OCI-LY1 (cell line): ENCODE results near the gene PTPRD.

Source experiments
- H2AFZ ChIP-seq: fragments of 200-600 bp; sonication (generic), shearing (Covaris generic); 2 replicates; pipeline ENCODE4 v1.6.0; 2014; ENCODE audit warnings: antibody characterized with exemption, mild to moderate bottlenecking, low read length
- H3F3A ChIP-seq: fragments of 200-600 bp; sonication (generic), shearing (Covaris generic); 2 replicates; pipeline ENCODE4 v1.6.0; 2014; ENCODE audit warnings: mild to moderate bottlenecking, antibody characterized with exemption, low read length, moderate library complexity; ENCODE audit not compliant: insufficient read depth
- H3K27ac ChIP-seq: fragments of 200-600 bp; sonication (generic); 2 replicates; pipeline ENCODE4 v1.5.1; 2014; ENCODE audit warnings: low read length, mixed run types, mild to moderate bottlenecking, low read depth; ENCODE audit not compliant: poor library complexity, severe bottlenecking
- H3K27me3 ChIP-seq: fragments of 200-600 bp; sonication (generic); 2 replicates; pipeline ENCODE4 v1.6.0; 2014; ENCODE audit warnings: antibody characterized with exemption, mild to moderate bottlenecking, low read length, moderate library complexity; ENCODE audit not compliant: insufficient read depth
- H3K36me3 ChIP-seq: fragments of 200-600 bp; sonication (generic); 2 replicates; pipeline ENCODE4 v1.6.1; 2014; ENCODE audit warnings: mild to moderate bottlenecking, antibody characterized with exemption, low read length, moderate library complexity, mixed read lengths; ENCODE audit not compliant: insufficient read depth
- H3K4me1 ChIP-seq: fragments of 200-600 bp; sonication (generic); 2 replicates; pipeline ENCODE4 v1.5.1; 2014; ENCODE audit warnings: mild to moderate bottlenecking, low read length, moderate library complexity; ENCODE audit not compliant: insufficient read depth, severe bottlenecking
- H3K4me2 ChIP-seq: fragments of 200-600 bp; sonication (generic), shearing (Covaris generic); 2 replicates; pipeline ENCODE4 v1.6.1; 2014; ENCODE audit warnings: low read length
- H3K4me3 ChIP-seq: fragments of 200-600 bp; sonication (generic); 2 replicates; pipeline ENCODE4 v1.5.1; 2014; ENCODE audit warnings: low read length, low read depth, mild to moderate bottlenecking, mixed read lengths; ENCODE audit not compliant: poor library complexity, severe bottlenecking
- H3K79me2 ChIP-seq: fragments of 200-600 bp; shearing (Covaris generic); 2 replicates; pipeline ENCODE4 v1.6.1; 2016; ENCODE audit warnings: mixed run types, low read length, mixed read lengths; ENCODE audit not compliant: insufficient read depth
- H3K9ac ChIP-seq: fragments of 200-600 bp; sonication (generic), shearing (Covaris generic); 2 replicates; pipeline ENCODE4 v1.6.1; 2014; ENCODE audit warnings: mild to moderate bottlenecking, low read length, mixed read lengths
- H3K9me2 ChIP-seq: fragments of 200-600 bp; sonication (generic), shearing (Covaris generic); 2 replicates; pipeline ENCODE4 v1.6.1; 2014; ENCODE audit warnings: low read depth, mild to moderate bottlenecking, low read length, mixed read lengths
- H3K9me3 ChIP-seq: fragments of 200-600 bp; shearing (Covaris generic); 2 replicates; pipeline ENCODE4 v1.6.1; 2014; ENCODE audit warnings: low read length, mixed read lengths
- H4K20me1 ChIP-seq: fragments of 200-600 bp; sonication (generic), shearing (Covaris generic); 2 replicates; pipeline ENCODE4 v1.6.0; 2016; ENCODE audit warnings: mild to moderate bottlenecking, low read length; ENCODE audit not compliant: insufficient read depth
- CTCF ChIP-seq: fragments of 200-600 bp; sonication (generic), shearing (Covaris generic); IDR thresholded peaks from 2 replicates; pipeline ENCODE4 v1.5.1; 2017; ENCODE audit warnings: mild to moderate bottlenecking, antibody characterized with exemption, low read length, moderate library complexity, mixed read lengths
- EZH2 ChIP-seq: fragments of 200-600 bp; sonication (generic), shearing (Covaris generic); IDR thresholded peaks from 2 replicates; pipeline ENCODE4 v1.8.0; 2017; ENCODE audit warnings: borderline replicate concordance, mixed run types, mild to moderate bottlenecking, antibody characterized with exemption, low read length, moderate library complexity, mixed read lengths

The PTPRD gene

DNA sequence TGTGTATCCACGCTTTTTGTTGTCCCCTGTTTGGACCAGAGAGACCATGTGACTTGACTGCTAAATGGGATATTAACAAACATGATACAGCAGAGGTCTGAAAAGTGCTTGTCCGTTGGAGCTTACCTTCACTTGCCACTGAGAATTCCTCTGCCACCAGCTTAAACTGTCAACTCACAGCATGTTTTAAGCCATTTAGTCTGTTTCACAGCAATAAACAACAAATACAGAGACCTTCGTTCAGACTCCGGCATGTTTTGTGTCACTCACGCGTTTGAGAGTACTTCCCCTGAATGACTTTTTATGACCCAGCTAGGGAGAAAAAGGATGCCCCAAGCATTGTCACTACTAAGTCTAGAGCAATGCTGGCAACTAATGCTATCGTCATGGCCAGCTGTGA is 173.8 kb downstream of the PTPRD start:
- H3K9me3 ChIP-seq: no peaks in the 10 kb centered on the region
- no peak for TF ChIP-seq EZH2
- no peak for TF ChIP-seq CTCF
- no peak overlapping the region for H3K9ac ChIP-seq
- no peaks in the 10 kb centered on the region for H3K4me1 ChIP-seq
- no peak overlapping the region for H3K27ac ChIP-seq
- H3F3A ChIP-seq: no peaks in the 10 kb centered on the region
- no peak overlapping the region for H3K4me2 ChIP-seq
- no peaks in the 10 kb centered on the region for H3K27me3 ChIP-seq
- H3K4me3 ChIP-seq: no peak overlapping the region
- H3K9me2 ChIP-seq: no peaks in the 10 kb centered on the region
- no peaks in the 10 kb centered on the region for H3K79me2 ChIP-seq
- H2AFZ ChIP-seq: no peak overlapping the region
- H4K20me1 ChIP-seq: no peaks in the 10 kb centered on the region
- H3K36me3 ChIP-seq: no peaks in the 10 kb centered on the region

DNA sequence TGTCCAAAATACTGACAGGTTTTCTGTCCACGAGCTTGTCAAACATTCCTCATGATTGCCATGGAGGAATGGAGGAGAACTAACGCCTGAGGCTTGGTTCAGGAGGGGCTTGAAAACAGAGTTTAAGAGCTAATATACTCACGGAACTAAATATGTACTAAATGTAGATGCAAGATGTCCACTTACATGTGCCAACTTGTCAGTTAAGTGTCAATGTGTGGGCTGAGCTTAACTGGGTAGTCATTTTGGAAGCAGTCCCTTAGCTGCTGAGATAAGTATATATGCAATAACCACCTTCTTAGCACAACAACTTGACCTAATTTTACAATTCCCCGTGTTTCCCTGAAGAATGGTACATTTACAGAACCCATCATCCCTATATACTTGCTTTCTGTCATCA is 176.0 kb downstream of the PTPRD start:
- Histone ChIP-seq H3K4me3 (no peak overlapping the region), H3K4me2 (no peak overlapping the region), H3K9me2 (no peaks in the 10 kb centered on the region), H3K27me3 (no peaks in the 10 kb centered on the region), H3K9me3 (no peaks in the 10 kb centered on the region), H3K36me3 (no peaks in the 10 kb centered on the region), H3K4me1 (no peaks in the 10 kb centered on the region), H3F3A (no peaks in the 10 kb centered on the region), H2AFZ (no peak overlapping the region), H3K79me2 (no peaks in the 10 kb centered on the region), H4K20me1 (no peaks in the 10 kb centered on the region), H3K9ac (no peak overlapping the region), H3K27ac (no peak overlapping the region)
- TF ChIP-seq CTCF: no peak
- no peak for TF ChIP-seq EZH2

GRCh38 chr9:10434412-10434811 is 178.4 kb downstream of the PTPRD start:
- Histone ChIP-seq H3K9me2 (no peaks in the 10 kb centered on the region), H3K4me1 (no peaks in the 10 kb centered on the region), H3F3A (no peaks in the 10 kb centered on the region), H2AFZ (no peak overlapping the region), H3K9ac (no peak overlapping the region), H4K20me1 (no peaks in the 10 kb centered on the region), H3K9me3 (no peaks in the 10 kb centered on the region), H3K4me3 (no peak overlapping the region), H3K4me2 (no peak overlapping the region), H3K79me2 (no peaks in the 10 kb centered on the region), H3K27ac (no peak overlapping the region), H3K36me3 (no peaks in the 10 kb centered on the region), H3K27me3 (no peaks in the 10 kb centered on the region)
- TF ChIP-seq EZH2 (no peak), CTCF (no peak)
